Measurements from ENCODE around the gene HACE1.
"Not testable (repeated sequence)": the region's sequence is repeated elsewhere in the genome, so short reads cannot be mapped to it uniquely, and the experiment has no call there.

Gene HACE1, protein sequence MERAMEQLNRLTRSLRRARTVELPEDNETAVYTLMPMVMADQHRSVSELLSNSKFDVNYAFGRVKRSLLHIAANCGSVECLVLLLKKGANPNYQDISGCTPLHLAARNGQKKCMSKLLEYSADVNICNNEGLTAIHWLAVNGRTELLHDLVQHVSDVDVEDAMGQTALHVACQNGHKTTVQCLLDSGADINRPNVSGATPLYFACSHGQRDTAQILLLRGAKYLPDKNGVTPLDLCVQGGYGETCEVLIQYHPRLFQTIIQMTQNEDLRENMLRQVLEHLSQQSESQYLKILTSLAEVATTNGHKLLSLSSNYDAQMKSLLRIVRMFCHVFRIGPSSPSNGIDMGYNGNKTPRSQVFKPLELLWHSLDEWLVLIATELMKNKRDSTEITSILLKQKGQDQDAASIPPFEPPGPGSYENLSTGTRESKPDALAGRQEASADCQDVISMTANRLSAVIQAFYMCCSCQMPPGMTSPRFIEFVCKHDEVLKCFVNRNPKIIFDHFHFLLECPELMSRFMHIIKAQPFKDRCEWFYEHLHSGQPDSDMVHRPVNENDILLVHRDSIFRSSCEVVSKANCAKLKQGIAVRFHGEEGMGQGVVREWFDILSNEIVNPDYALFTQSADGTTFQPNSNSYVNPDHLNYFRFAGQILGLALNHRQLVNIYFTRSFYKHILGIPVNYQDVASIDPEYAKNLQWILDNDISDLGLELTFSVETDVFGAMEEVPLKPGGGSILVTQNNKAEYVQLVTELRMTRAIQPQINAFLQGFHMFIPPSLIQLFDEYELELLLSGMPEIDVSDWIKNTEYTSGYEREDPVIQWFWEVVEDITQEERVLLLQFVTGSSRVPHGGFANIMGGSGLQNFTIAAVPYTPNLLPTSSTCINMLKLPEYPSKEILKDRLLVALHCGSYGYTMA

GRCh38 chr6:104859225-104860146 is at the start of gene HACE1:
TSS of gene HACE1 (minus strand) at chr6:104859919. CDS start at chr6:104859642, 277 bp downstream.
- DNase-seq (ENCODE audit: low read depth in 2 of 2), result peak; percentile 79 to 85

GRCh38 chr6:104908888-104909525 is 49.3 kb upstream of the HACE1 start:
- no peak for DNase-seq (ENCODE audit: low read depth in 2 of 2)

- DNase-seq (ENCODE audit: low read depth in 2 of 2), result no peak
Measured at GRCh38 chr6:104908031-104908887, 48.5 kb upstream of the HACE1 start.

- DNase-seq (ENCODE audit: low read depth in 2 of 2), result not testable (repeated sequence)
Measured at GRCh38 chr6:104898893-104899292, 39.2 kb upstream of the HACE1 start.

- DNase-seq (ENCODE audit: low read depth in 2 of 2), result no peak
Measured at GRCh38 chr6:104896914-104897313, 37.2 kb upstream of the HACE1 start.

GRCh38 chr6:104888066-104888465 is 28.3 kb upstream of the HACE1 start:
- no peak for DNase-seq (ENCODE audit: low read depth in 2 of 2)

DNA sequence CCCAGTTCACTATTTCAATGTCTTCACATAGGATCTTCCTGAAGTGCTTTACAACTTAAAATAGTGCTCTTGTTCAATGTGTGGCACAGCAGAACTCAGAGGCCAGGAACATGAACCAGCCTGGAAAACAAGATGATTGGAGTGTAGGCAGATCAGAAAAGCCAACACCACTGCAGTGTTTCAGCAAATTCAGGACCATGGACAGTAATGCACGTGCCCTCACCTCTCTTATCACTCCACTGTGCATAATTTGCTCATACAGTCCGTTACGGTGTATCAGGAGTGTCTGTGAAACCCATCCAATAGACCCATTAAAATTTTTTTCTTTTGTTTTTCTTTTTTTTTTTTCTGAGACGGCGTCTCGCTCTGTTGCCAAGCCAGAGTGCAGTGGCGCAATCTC is 27.6 kb upstream of the HACE1 start:
- no peak for DNase-seq (ENCODE audit: low read depth in 2 of 2)

DNA sequence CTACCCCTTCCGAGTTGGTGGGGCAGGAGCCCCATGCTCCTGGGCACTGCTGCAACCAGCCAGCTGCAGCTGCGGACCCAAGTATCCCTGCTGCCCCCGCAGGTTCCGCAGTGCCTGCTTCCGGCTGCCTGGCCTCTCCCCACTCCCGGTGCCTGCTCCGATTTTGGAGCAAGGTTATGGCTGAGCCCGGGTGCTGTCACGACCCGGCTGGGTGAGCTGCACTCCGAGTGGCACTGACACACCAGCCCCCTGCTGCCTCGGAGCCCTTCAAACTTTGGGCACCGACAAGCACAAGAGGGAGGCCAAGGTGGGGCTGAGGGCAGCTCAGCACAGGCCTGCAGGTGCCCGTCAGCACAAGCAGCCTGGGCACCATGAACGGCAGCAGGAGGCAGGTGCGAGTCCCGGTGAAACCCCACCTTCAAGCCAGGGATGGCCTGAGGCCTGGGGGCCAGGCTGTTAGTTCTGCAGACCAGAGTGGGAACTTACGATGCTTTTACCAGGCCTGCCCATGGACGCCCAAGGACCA is 25.9 kb upstream of the HACE1 start:
- DNase-seq (ENCODE audit: low read depth in 2 of 2), result no peak

DNA sequence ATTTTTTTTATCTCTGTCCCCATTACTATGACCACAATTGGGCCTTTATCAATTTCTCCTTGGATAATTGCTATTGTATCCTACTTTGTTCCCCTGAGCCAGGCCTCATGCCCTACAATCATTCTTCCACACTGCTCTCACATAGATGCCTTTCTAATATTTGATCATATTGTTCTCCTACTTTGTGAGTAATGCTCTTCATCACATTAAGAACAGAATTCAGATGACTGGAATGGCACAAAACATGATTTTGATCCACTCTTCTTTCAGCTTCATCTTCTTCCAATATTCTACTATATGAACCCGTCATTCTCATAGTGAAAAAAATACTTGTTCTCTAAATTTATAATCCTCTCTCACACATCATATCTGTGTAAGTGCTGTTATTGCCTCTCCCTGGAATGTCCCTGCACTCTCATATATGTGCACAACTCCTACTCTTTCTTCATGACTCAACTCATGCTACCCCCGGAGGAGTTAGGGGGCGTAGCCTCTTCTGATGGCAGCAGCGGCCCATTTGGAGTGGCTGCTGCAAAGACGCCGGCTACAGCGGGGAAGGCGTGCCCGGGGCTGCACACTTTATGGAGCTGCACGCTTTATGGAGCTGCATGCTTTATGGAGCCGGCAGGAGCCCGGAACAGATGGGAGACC is 25.3 kb upstream of the HACE1 start:
- DNase-seq (ENCODE audit: low read depth in 2 of 2), result no peak

DNA sequence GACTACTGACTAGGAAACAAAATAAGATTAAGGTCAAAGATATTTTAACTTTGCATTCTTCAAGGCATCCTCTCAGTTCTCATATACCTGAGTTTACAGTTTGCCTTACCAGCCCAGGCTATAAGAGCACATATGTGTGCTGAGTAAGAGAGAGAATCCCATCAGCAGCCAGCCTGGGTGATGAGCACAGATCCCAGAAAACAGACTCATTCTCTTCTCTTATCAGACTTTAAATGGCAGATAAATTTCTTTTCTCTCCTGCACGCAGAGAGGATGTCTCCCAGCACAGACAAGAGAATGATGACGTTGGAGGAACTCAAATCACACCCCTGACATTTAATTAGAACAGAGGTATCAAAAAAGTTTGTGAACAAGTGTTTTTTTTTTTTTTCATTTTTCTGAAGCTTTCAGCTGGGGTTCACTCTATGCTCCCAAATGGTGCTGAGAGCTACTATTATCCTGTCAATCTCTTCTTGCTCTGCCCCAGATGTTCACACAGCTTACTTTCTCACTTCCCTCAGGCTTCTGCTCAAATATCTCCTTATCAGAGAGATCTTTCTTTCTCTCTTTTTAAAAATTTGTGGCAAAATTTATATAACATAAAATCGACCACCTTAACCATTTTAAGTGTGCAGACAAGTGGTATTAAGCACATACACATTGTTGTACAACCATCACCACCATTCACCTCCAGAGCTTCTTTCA is 22.4 kb upstream of the HACE1 start:
- DNase-seq (ENCODE audit: low read depth in 2 of 2), result no peak

- no peak for DNase-seq (ENCODE audit: low read depth in 2 of 2)
Measured at GRCh38 chr6:104862456-104862855, 2.7 kb upstream of the HACE1 start.

DNA sequence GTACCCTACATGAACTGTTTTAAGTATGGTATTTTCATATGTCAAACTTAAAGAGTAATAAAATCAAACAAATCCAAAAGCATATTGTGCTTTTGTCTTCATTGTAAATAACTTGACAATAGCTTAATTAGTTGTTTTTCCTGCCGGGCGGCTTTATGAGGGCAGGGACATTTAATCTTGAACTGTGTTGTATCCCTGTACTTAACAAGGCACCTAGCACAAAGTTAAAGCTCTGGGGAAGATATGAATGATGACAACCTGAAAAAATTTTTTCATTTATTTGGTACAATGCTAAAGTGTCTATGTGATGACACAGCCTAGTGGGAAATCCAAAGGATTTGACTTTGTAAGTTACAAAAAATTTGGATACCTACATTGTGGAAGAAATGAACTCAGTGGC is 502 bp upstream of the HACE1 start:
- no peak for DNase-seq (ENCODE audit: low read depth in 2 of 2)

- no peak for DNase-seq (ENCODE audit: low read depth in 2 of 2)
Measured at GRCh38 chr6:104858642-104859041, 1.1 kb downstream of the HACE1 start.

GRCh38 chr6:104855507-104855906 is 4.2 kb downstream of the HACE1 start:
- no peak for DNase-seq (ENCODE audit: low read depth in 2 of 2)

GRCh38 chr6:104847721-104848120 is 12.0 kb downstream of the HACE1 start:
- DNase-seq (ENCODE audit: low read depth in 2 of 2), result not testable (repeated sequence)

GRCh38 chr6:104843229-104843628 is 16.5 kb downstream of the HACE1 start:
- DNase-seq (ENCODE audit: low read depth in 2 of 2), result no peak

DNA sequence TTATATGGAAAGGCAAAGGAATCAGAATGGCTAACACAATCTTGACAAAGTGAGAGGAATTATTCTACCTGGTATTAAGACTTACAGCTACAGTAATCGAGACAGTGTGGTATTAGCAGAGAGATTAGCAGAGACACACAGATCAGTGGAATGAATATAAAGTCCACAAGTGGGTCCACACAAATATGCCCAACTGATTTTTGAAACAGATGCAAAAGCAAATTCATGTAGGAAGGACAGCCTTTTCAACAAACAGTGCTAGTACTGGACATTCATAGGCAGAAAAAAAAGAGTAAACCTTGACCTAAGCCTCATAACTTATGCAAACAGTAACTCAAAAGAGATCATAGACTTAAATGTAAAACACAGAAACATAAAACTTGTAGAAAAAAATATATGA is 22.6 kb downstream of the HACE1 start:
- DNase-seq (ENCODE audit: low read depth in 2 of 2), result no peak

DNA sequence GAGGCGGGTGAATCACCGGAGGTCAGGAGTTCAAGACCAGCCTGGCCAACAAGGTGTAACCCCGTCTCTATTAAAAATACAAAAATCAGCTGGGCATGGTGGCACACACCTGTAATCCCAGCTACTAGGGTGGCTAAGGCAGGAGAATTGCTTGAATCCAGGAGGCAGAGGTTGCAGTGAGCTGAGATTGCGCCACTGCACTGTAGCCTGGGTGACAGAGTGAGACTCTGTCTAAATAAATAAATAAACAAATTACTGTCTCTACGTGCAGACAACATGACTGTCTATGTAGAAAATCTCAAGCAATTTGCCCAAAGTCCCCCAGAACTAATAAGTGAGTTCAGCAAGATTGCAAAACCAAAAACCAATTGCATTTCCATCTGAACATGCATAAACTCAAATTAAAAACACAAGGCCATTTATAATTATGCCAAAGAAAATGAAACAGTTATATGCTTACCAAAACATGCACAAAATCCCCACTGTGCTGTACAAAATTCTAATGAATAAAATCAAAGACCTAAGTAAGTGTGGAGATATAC is 23.2 kb downstream of the HACE1 start:
- DNase-seq (ENCODE audit: low read depth in 2 of 2), result not testable (repeated sequence)

Measured in stimulated activated CD4-positive, alpha-beta T cell treated with anti-CD3 and anti-CD28 coated beads, Interleukin-12 subunit alpha, Interleukin-12 subunit beta, amount 100 ng/mL, for 24 hours (primary cell).